ENCODE results near the gene BHLHA9. TPM values are rescaled to one million over a fixed set of nuclear protein-coding genes. Genes with fewer than 3 reads are reported as not detected.

The BHLHA9 gene
- total and polyA plus RNA-seq, 9 of the 15 experiments (the other 6 are each of a cell fraction or from before 2014, with no cell fraction given): not detected

DNA sequence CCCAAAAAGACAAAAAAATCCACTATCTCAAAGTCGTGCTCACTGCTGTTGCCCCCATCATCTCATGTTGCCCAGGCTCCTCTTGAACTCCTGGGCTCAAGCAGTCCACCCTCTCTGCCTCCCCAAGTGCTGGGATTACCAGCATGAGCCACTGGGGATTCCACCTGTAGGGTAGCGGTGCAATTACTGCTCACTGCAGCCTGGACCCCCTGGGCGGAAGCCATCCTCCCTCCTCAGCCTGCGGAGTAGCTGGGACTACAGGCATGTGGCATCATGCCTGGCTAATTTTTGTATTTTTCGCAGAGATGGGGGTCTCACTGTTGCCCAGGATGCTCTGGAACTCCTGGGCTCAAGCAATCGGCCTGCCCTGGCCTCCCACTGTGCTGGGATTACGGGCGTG is 37.9 kb upstream of the BHLHA9 start (continued):
- TF ChIP-seq, protein P1, sequence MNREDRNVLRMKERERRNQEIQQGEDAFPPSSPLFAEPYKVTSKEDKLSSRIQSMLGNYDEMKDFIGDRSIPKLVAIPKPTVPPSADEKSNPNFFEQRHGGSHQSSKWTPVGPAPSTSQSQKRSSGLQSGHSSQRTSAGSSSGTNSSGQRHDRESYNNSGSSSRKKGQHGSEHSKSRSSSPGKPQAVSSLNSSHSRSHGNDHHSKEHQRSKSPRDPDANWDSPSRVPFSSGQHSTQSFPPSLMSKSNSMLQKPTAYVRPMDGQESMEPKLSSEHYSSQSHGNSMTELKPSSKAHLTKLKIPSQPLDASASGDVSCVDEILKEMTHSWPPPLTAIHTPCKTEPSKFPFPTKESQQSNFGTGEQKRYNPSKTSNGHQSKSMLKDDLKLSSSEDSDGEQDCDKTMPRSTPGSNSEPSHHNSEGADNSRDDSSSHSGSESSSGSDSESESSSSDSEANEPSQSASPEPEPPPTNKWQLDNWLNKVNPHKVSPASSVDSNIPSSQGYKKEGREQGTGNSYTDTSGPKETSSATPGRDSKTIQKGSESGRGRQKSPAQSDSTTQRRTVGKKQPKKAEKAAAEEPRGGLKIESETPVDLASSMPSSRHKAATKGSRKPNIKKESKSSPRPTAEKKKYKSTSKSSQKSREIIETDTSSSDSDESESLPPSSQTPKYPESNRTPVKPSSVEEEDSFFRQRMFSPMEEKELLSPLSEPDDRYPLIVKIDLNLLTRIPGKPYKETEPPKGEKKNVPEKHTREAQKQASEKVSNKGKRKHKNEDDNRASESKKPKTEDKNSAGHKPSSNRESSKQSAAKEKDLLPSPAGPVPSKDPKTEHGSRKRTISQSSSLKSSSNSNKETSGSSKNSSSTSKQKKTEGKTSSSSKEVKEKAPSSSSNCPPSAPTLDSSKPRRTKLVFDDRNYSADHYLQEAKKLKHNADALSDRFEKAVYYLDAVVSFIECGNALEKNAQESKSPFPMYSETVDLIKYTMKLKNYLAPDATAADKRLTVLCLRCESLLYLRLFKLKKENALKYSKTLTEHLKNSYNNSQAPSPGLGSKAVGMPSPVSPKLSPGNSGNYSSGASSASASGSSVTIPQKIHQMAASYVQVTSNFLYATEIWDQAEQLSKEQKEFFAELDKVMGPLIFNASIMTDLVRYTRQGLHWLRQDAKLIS (CRISPR knock-in tag; IDR thresholded peaks at IDR 0.05): no peak
- TF ChIP-seq ZBTB7A (IDR thresholded peaks at IDR 0.05; ENCODE audit: borderline replicate concordance, control insufficient read depth, low read depth, low read length) (no peak), NCOA2 (IDR thresholded peaks at IDR 0.05; ENCODE audit: partially characterized antibody in 2 of 2) (no peak), HNRNPH1 (optimal IDR thresholded peaks at IDR 0.05; ENCODE audit: low read depth, low read length) (no peak)
- TF ChIP-seq, protein P2, sequence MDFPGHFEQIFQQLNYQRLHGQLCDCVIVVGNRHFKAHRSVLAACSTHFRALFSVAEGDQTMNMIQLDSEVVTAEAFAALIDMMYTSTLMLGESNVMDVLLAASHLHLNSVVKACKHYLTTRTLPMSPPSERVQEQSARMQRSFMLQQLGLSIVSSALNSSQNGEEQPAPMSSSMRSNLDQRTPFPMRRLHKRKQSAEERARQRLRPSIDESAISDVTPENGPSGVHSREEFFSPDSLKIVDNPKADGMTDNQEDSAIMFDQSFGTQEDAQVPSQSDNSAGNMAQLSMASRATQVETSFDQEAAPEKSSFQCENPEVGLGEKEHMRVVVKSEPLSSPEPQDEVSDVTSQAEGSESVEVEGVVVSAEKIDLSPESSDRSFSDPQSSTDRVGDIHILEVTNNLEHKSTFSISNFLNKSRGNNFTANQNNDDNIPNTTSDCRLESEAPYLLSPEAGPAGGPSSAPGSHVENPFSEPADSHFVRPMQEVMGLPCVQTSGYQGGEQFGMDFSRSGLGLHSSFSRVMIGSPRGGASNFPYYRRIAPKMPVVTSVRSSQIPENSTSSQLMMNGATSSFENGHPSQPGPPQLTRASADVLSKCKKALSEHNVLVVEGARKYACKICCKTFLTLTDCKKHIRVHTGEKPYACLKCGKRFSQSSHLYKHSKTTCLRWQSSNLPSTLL (IDR thresholded peaks at IDR 0.05): no peak

All from K562 (cell line).